T-helper 2 cell treated with Interferon-gamma antibody and Interleukin-4, amounts not matched to agents 100 ng/mL and 5 ng/mL, for 36 hours (primary cell): ENCODE data around the gene SYTL3. TPM values are rescaled to one million over a fixed set of nuclear protein-coding genes. Genes with fewer than 3 reads are reported as not detected.
"Not testable (repeated sequence)": the region's sequence is repeated elsewhere in the genome, so short reads cannot be mapped to it uniquely, and the experiment has no call there.

ENCODE experiments used
- intact Hi-C: fragments of 100-400 bp; cut with micrococcal nuclease; formaldehyde crosslinking; loops from one replicate; pipeline ENCODE4 v1.15.1; 2023
- total RNA-seq: library from RNA; stranded (reverse); gene quantifications from 2 replicates; pipeline ENCODE4 v1.2.3, GENCODE V29; 2022

The SYTL3 gene
- total RNA-seq, 1 donor from 2014 or later, result 39.4 TPM

DNA sequence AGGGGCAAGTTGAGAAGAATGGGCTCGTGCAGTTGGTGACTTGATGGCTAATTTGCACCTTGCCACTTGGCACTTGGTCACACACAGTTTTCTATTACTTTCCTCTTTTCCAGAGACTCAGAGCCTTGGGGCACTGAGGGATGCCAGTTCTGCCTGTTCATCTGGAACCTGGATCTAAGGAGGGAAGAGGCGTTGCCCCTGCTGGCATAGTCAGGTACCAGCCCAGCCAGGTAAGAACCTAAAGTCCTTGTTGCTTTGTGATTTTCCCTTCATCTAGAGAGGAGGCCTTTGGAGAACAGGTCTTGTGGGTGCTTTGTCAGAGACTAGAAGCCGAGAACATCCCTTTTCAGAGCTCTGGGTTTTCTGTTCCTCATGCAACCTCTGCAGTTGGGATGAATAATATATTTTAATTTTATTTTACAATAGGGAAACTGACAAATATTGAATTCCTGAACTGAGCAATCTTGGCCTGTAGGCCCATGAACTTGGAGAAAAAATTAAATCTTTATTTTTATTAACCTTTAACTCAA lies 11.4 kb downstream of the SYTL3 start:
- intact Hi-C loops, result no loop called here

DNA sequence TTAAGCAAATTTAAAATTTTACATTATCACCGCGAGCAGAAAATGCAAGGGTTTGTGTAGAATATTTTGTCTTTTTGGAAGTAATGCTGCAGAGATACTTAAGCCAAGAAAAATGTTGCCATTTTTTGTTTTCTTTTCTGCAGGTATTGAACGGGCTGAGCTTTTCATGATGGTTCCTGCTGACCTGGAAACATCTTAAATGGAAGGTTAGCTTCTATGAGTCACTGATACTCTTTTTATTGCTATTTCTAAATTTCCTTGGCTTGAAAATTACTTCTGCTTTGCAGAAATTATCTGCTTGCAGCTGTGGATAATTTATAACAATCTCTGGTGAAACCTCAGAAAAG lies 12.7 kb downstream of the SYTL3 start:
- intact Hi-C loops, result no loop called here

DNA sequence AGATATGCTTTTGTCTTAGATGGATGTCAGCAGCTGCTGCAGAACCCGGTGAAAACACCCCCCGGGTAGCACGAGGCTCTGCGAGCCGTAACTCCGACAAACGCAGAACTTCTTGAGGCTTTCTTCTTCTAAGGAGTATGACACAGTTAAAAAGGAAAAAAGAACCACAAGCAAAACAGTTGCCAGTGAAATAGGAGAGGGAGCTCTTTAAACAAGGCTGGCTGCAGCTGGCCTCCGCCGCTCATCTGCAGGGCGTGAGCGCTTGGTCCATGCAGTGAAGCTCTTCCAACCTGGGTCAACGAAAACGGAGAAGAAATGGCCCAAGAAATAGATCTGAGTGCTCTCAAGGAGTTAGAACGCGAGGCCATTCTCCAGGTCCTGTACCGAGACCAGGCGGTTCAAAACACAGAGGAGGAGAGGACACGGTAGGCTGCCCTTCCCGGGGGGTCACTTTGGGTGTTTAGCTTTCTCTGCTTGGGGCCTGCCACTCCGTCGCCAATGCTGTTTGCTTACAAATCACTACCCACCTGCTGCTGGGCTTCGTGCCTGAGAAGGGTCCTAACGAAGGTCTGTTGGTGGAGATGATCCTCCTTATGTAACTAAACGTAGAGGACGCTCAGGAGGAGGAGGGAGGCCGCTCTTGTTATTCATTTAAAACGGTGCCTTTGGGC lies 13.2 kb downstream of the SYTL3 start:
- intact Hi-C loops, result no loop called here

DNA sequence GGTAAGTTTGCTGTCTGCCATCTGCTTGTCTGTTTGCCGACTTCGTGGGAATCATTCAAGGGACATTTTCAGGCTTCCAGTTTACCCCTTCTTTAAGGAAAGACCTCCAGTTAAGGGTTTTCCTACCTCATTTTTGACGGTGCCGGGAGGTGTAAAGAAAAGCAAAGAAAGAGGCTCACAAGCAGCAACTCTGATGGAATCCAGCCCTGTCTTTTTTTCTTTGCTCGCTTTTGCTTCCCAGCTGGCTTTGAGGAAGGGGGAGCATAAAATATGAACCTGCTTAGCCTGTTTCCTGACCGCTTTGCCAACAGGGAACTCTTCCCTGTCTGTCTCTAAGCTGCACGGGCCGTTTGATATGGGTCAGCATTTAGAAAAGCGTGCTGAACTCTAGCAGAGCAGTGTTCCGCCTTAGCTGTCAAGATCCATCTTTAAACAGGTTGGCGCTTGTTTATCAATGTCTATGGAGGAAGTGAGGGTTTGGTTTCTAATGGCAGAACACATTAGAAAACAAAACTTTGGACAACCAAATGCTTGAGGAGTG lies 13.8 kb downstream of the SYTL3 start:
- intact Hi-C loops, result no loop called here

DNA sequence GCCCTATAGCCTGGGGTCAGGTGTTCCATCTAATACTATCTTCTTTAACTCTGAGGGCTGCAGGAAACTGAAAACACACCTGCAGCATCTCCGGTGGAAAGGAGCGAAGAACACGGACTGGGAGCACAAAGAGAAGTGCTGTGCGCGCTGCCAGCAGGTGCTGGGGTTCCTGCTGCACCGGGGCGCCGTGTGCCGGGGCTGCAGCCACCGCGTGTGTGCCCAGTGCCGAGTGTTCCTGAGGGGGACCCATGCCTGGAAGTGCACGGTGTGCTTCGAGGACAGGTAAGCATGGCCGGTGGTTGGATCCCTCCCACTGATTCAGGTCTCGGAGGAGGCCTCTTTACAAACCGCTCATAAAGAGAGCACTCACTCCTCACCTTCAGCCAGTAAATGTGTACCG lies 15.5 kb downstream of the SYTL3 start:
- intact Hi-C loops, result no loop called here

DNA sequence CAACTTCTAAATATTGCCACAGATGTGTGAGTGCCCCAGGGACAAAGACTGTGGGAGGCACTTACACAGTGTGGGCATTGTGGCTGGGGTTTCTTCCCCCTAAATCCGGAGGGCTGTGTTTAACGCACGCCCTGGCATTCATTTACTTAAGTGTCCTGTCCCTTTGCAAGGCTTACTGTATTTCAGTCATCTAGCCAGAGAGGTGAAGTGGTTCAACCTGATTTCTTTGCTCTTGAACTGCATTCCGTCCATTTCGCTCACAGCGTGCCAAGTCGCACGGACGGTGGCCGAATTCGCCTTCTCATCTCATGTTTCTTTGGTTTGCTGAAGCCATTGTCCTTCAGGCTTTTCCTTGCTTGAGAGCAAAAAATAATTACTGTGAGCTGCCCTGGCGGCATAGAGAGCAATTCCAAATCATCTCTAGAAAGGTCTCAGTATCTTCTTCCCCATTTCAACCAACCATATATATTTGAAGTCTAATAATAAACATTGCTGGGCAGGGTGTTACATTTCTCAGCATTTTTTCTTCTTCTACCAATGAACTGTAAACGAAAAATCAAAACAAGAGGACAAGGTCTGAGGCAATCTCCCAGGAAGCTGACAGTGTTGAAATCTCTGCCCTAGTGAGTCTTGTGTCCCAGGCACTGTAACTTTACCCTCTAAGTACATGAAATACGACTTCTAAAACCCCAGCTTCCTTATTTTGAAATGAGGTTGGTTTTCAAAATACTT lies 16.9 kb downstream of the SYTL3 start:
- intact Hi-C loops, result no loop called here

DNA sequence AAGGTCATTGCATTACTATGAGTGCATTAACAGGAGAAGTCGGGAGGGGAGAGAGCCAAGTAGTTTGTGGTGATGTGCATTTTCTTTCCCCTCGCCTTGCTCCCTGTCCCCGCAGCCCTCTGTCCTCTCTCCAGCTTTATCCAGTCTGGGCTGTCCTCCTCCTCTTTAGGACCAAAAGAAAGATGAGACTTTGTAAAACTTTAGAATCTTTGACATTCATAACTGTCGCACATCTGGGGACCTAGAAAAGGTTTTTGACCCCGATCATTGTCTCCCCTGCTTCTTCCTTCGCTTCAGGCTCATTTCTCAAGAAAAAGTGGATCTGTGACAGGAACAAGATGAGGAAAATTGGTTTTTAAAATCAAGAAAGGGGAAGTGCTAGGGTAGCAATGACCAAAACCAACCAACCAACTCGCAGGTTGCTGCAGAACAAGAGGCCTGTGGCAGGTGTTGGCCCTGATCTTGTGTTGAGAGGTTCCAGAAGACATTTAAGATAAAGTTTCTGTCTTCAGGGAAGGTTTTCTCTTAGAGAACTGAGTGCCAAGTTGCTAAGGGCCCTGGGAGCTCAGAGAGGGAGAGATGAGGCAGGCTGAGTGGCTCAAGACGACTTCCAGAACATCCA lies 17.6 kb downstream of the SYTL3 start:
- intact Hi-C loops, result no loop called here

DNA sequence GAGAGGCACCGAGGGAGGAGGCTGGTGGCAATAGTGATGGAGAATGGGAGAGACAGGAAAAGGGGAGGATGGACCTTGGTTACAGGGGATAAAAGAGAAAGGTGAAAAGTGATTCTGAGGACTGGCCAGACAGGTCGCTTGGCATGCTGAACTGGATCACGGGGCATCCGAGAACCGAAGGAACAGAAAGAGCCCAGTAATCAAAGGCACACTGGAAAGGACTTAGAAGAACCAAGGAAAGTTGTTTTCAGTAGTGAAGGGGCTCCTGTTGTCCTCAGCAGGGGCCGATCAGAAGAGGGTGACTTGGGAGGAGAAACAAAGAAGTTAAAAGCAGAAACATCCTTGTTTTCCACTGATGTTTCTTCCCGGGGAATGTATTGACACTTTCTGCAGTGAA lies 18.9 kb downstream of the SYTL3 start:
- intact Hi-C loops, result no loop called here

DNA sequence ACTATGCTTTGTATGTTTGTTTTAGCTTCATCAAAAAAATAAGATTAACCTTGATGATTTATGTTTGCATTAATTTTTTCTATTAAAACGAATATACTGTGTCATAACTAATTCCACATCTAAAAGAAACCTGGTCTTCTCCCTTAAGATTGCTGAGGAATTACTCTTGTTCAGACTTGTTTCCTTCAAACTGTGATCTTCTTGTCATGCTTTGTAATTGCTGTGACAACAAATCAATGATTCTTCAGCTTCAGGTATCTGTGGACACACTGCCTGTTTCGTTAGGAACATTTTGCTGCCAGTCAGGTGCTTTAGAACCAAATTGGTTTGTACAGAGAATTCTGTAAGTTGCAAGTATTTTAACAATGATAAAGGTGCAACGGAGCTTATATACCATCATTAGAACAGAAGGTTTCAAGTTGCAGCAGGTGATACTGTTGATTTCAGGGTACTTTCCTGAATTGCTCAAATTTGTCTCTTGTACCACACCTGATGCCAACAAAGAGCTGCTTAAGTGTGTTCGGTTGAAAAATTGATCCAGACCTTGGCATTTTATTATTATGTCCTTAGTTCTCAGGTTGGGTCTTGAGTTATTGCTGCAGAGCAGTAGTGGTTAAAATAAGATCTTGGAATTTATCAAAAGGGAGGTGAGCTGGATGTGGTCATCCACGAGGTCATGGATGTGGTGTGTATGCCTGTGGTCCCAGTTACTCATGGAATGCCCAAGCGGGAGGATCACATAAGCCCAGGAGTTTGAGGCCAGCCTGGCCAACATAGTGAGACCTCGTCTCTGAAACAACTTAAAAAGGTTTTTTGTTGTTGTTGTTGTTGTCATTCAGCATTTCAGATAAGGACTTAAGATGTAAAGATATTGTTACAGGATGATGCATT lies 19.5 kb downstream of the SYTL3 start:
- intact Hi-C loops, result no loop called here

DNA sequence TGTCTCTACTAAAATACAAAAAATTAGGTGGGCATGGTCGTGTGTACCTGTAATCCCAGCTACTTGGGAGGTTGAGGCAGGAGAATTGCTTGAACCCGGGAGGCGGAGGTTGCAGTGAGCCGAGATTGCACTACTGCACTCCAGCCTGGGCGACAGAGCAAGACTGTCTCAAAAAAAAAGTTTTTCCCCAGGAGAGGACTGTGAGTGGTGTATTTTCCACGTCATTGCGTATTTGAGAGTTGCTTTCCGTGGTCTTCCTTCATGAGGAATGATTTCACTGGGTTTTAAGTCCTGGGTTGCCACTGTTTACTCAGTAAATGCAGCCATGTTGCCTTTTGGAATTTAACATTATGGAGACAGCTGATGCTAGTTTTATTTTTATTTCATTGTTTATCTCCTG lies 22.3 kb downstream of the SYTL3 start:
- intact Hi-C loops, result not testable (repeated sequence)

DNA sequence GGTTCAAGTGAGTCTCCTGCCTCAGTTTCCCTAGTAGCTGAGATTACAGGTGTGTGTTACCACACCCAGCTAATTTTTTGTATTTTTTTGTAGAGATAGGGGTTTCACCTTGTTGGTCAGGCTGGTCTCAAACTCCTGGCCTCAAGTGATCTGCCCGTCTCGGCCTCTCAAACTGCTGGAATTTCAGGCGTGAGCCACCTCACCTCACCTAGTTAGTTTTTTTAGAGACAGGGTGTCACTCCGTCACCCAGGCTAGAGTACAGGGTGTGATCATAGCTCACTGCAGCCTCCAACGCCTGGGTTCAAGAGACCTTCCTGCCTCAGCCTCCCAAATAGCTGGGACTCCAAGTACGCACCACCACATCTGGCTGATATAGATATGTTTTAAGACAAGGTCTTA lies 22.9 kb downstream of the SYTL3 start:
- intact Hi-C loops, result no loop called here

DNA sequence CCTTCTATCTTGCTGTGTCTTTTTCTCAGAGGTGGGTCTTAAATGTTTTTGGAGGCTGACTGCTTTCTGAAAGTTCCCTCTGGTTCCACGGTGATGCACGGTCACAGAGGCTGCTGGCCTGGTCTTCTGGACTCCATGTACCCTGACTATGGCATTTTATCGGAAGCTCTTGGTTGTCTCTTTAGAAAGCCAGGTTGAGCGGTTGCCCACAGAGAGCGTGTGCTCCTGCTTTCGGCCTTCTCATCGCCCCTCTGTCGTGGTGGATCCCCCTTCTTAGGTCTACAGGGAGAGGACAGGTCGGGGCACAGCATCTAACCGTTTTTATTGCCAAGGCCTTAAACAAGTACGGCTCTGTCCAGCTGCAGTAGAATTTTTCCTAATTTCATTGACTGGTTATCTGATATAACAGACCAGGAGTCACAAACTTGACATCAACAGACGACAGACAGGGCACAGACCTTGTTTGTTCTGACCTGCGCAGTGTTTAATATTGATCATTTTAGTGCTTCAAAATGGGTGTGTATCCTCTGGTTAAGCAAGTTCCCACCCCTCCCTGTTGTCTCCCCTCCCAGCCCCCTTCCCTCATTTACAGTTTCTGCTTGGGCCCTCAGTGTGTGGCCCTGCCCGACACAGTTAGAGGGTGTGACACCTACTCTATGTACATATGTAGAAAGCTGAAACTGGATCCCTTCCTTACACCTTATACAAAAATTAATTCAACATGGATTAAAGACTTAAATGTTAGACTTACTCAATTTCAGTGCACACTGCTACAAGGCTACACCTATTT lies 24.7 kb downstream of the SYTL3 start:
- intact Hi-C loops, result no loop called here

DNA sequence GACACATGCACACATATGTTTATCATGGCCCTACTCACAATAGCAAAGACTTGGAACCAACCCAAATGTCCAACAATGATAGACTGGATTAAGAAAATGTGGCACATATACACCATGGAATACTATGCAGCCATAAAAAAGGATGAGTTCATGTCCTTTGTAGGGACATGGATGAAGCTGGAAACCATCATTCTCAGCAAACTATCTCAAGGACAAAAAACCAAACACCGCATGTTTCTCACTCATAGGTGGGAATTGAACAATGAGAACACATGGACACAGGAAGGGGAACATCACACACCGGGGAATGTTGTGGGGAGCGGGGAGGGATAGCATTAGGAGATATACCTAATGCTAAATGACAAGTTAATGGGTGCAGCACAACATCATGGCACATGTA lies 27.2 kb downstream of the SYTL3 start:
- intact Hi-C loops, result not testable (repeated sequence)

DNA sequence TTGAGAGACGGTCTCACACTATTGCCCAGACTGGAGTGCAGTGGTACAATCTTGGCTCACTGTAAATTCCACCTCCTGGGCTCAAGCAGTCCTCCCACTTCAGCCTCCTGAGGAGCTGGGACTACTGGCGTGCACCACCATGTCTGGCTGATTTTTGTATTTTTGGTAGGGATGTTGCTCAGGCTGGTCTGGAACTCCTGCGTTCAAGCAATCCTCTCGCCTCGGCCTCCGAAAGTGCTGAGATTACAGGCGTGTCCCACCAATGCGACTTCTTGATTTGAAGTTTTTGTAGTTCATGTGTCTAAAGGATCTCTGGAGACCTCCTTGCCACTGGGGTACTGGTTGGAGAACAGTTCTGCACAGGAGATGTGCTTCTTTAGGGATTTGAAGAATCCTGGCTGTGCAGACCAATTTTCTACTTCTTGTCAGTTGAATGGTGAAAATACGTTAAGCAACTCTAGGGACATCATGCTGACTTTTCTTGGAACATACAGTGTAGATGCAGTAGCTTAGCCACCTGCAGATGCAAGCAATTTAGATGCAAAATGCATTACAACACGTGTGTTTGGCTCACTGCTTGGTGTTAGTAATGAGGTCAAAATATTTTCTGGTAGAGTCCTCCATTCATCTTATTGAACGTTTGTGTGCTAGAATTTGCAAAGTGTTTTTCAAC lies 28.2 kb downstream of the SYTL3 start:
- intact Hi-C loops, result no loop called here

DNA sequence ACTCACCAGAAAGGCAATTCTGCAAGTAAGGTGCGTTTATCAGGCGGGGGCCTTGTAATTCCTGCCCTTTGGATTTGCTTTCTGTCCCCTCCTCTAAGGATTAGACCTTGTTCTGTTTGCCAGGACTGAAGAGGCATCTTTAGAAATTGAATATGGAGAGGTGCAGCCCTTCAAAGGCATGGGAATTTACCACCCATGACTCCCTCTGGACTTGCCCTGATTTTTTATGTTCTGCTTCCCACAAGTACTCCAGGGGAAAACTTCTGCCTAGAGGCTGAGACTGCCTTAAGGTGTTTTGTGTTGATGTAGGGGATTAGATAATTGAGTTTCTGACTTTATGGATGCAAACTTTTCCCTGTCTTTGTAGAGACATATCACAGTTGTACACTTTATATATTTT lies 30.2 kb downstream of the SYTL3 start:
- intact Hi-C loops, result no loop called here

DNA sequence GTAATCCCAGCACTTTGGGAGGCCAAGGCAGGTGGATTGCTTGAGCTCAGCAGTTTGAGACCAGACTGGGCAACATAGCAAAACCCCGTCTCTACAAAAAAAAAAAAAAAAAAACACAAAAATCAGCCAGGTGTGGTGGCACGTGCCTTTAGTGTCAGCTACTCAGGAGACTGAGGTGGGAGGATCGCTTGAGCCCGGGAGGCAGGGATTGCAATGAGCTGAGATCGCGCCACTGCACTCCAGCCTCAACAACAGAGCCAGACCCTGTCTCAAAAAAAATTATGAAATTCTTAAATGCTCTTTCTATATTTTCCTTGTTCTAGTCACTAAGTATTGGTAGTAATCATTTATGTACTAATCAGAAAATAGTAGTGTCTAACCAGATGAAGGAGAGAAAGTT lies 30.6 kb downstream of the SYTL3 start:
- intact Hi-C loops, result no loop called here

DNA sequence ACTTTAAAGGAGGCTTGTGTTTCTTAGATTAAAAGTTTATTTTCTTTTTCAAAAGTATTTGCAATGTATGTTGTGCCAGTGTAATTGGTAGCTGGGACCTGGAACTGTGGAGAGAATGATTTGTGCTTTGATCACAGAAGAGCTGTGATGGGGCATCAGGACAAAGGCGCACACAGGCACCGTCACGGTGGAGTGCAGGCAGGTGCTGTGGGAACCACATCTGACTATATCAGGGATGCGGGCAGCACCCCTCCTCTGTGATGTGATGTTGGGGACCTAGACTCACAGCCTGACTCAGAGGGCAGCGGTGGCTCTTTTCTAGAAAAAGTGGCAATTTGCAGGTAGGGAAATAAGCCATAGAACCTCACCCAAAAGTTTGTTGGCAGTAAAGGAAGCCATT lies 34.5 kb downstream of the SYTL3 start:
- intact Hi-C loops, result no loop called here

DNA sequence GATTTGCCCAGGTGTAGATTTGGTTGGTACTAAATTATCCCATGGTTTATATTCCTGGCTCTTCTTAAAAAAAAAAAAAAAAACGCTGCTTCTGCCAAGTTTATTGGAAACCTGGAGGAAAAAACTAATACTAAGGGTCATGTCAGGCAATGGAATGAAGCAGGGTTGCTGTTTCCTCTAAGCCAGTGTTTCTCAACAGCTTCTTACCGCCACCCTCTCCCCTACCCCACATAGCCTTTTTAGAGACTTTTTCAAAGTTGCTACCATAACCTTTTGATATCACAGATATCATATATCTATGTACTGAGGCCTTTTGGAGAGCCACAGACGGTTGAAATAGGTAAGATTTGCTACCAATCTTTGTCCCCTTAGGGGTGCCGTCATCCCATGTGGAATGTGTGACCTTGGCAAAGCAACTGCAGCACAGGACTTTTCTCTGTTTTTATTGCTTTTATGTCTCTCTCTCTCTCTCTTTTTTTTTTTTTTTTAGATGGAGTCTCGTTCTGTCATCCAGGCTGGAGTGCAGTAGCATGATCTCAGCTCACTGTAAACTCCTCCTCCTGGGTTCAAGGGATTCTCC lies 35.0 kb downstream of the SYTL3 start:
- intact Hi-C loops, result no loop called here

DNA sequence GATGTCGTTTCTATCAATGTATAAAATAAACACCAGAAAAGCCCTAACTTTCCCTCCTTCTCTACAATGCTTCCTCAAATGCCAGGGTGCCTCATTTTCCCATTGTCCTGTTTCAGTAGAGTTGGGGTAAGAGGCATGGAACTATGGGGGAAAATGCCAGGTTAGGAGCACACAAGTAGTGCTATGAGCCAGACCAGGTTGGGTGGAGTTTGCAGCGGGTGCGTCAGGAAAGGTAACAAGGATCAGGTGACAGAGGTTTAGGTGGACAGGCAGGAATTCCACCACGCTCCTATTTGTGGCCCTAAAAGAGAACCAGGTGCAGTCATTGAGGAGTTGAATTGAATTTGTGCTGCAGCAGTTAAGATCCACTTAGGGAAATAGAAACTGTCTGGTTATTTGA lies 36.5 kb downstream of the SYTL3 start:
- intact Hi-C loops, result loop anchor here (1.0 kb wide), 1 partner anchor 33 kb away; no protein-coding TSS in a partner anchor
